HG03135 (cell line): Measurements from ENCODE around the gene SPATA31D4.
"Not testable (repeated sequence)": the region's sequence is repeated elsewhere in the genome, so short reads cannot be mapped to it uniquely, and the experiment has no call there.

Experiments
- ATAC-seq: cut with Tn5 transposase; IDR thresholded peaks from one replicate; pipeline ENCODE4 v1.9.1; 2021; ENCODE audit warnings: mild to moderate bottlenecking, moderate library complexity; ENCODE audit not compliant: unreplicated experiment

Gene SPATA31D4

GRCh38 chr9:81928305-81928704 is at the start of gene SPATA31D4:
Gene SPATA31D4, plus strand, starts transcription at chr9:81928428. Its CDS starts 86 bp downstream, at chr9:81928514.
- not testable (repeated sequence) for ATAC-seq

- ATAC-seq: no peak
Measured at GRCh38 chr9:81878530-81878929, 49.7 kb upstream of the SPATA31D4 start.

- ATAC-seq: no peak
Measured at GRCh38 chr9:81879501-81879916, 48.7 kb upstream of the SPATA31D4 start.

GRCh38 chr9:81885602-81886001 is 42.6 kb upstream of the SPATA31D4 start:
- ATAC-seq: no peak

GRCh38 chr9:81886665-81887064 is 41.6 kb upstream of the SPATA31D4 start:
- ATAC-seq: no peak

- no peak for ATAC-seq
Measured at GRCh38 chr9:81890104-81890503, 38.1 kb upstream of the SPATA31D4 start.

GRCh38 chr9:81892440-81892839 is 35.8 kb upstream of the SPATA31D4 start:
- ATAC-seq: no peak

GRCh38 chr9:81893929-81894328 is 34.3 kb upstream of the SPATA31D4 start:
- ATAC-seq: no peak

- no peak for ATAC-seq
Measured at GRCh38 chr9:81894891-81895290, 33.3 kb upstream of the SPATA31D4 start.

- ATAC-seq: no peak
Measured at GRCh38 chr9:81896070-81896469, 32.2 kb upstream of the SPATA31D4 start.

- ATAC-seq: no peak
Measured at GRCh38 chr9:81898851-81899250, 29.4 kb upstream of the SPATA31D4 start.

- no peak for ATAC-seq
Measured at GRCh38 chr9:81902196-81902595, 26.0 kb upstream of the SPATA31D4 start.

- ATAC-seq: no peak
Measured at GRCh38 chr9:81902626-81903025, 25.6 kb upstream of the SPATA31D4 start.

- ATAC-seq: no peak
Measured at GRCh38 chr9:81906671-81907070, 21.6 kb upstream of the SPATA31D4 start.

GRCh38 chr9:81912135-81912534 is 16.1 kb upstream of the SPATA31D4 start:
- no peak for ATAC-seq

- no peak for ATAC-seq
Measured at GRCh38 chr9:81915801-81916505, 12.3 kb upstream of the SPATA31D4 start.

GRCh38 chr9:81918507-81918906 is 9.7 kb upstream of the SPATA31D4 start:
- ATAC-seq: not testable (repeated sequence)

GRCh38 chr9:81930147-81930546 is 1.9 kb downstream of the SPATA31D4 start:
- ATAC-seq: not testable (repeated sequence)

GRCh38 chr9:81933547-81933946 is 5.3 kb downstream of the SPATA31D4 start:
- not testable (repeated sequence) for ATAC-seq

- not testable (repeated sequence) for ATAC-seq
Measured at GRCh38 chr9:81943393-81943792, 15.2 kb downstream of the SPATA31D4 start, which contains the start of gene SPATA31D3. Gene SPATA31D3, plus strand, starts transcription at chr9:81943500. Its CDS starts 86 bp downstream, at chr9:81943586.

GRCh38 chr9:81948650-81949049 is 20.4 kb downstream of the SPATA31D4 start:
- not testable (repeated sequence) for ATAC-seq

- no peak for ATAC-seq
Measured at GRCh38 chr9:81953096-81953495, 24.9 kb downstream of the SPATA31D4 start.

GRCh38 chr9:81955625-81956024 is 27.4 kb downstream of the SPATA31D4 start:
- no peak for ATAC-seq
